ENCODE measurements around the gene CDHR2.

CDHR2 gene

DNA sequence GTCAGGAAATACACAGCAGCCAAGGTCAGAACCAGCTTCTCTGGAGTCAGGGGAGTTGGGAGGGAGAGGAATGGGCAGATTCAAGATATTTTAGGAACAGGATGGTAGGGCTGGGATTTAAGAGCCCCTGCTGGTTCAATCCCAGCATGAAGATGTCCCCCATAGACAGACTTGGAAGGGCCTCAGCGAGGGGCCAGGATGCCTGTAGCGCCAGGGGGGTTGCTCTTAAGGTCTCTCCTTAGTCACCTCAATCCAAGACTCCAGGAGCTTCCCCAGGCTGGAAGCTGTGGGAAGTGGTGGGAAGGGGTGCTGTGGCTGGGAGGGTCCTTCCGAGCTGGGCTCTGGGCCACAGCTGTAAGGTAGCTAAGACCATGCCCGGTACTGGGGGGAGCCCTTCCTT lies 90.1 kb downstream of the CDHR2 start:
- no peak for DNase-seq (ENCODE audit: low spot score)

DNA sequence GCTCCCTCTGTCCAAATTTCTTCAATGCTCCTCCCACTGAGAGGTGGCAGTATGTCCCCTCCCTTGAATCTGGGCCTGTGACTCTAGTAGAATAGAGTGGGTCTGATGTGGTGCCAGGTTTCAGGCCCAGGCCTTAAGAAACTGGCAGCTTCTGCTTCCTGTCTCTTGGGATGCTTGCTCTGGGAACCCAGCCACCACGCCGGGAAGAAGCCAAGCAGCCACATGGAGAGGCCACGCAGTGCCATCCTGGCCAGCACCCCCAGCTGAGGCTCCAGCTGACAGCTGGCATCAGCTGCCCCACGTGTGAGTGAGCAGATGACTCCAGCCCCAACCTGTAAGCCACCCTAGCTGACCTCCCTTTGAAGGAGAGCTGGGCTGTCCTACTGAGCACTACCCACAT lies 90.8 kb downstream of the CDHR2 start:
- DNase-seq (ENCODE audit: low spot score) = no peak

DNA sequence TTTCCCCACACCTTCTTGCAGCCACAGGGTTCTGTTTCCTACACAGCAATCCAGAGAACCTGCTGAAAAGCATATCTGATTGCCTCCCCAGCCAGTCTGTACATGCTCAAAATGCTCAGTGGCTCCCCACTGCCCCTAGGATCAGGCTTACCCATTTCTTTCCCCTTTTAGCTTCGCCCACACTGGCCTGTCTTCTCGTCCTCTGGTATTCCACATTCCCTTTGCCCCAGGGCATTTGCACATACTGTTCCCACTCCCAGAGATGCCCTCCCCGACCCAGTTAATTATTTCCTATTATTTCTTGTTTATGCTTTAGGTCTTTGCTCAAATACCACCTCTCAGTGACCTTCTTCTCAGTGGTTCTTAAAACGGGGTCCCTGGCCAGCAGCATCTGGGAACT lies 91.5 kb downstream of the CDHR2 start:
- DNase-seq (ENCODE audit: low spot score) = no peak

DNA sequence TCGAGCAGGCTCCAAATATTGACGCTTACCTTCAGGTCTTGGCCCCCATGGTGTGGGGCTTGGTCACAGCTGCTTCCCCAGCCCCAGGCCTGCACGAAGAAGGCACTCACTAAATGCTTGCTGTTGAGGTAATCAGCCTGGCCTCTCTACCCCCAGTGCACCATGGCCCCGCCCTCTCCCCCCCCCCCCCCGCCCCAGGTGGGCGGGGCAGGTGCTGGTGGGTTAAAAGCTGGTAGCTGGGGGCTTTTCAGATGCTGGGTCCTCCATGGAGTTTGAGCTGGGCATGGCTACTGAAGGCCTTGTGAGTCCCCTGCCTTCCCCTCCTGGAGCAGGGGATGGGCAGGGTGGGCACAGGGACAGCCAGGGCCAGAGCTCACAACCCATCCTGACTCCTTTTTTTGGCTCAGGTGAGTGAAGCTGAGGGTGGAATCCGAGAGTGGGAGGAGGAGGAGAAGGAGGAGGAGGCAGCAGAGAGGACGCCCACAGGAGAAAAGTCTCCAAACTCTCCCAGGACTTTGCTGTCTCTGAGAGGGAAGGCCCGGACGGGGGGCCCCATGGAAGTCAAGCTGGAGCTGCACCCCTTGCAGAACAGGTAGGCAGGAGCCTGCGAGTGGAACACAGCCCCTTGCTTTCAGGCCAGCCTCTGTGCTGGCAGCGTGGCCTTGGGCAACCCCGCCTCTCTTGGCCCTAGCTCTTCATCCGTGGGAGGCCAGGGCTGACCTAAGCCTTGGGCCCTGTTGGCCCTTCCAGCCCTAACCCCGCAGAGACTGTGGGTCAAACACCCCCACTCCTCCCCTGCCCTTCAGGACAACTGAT lies 93.7 kb downstream of the CDHR2 start:
- no peak for DNase-seq (ENCODE audit: low spot score)

DNA sequence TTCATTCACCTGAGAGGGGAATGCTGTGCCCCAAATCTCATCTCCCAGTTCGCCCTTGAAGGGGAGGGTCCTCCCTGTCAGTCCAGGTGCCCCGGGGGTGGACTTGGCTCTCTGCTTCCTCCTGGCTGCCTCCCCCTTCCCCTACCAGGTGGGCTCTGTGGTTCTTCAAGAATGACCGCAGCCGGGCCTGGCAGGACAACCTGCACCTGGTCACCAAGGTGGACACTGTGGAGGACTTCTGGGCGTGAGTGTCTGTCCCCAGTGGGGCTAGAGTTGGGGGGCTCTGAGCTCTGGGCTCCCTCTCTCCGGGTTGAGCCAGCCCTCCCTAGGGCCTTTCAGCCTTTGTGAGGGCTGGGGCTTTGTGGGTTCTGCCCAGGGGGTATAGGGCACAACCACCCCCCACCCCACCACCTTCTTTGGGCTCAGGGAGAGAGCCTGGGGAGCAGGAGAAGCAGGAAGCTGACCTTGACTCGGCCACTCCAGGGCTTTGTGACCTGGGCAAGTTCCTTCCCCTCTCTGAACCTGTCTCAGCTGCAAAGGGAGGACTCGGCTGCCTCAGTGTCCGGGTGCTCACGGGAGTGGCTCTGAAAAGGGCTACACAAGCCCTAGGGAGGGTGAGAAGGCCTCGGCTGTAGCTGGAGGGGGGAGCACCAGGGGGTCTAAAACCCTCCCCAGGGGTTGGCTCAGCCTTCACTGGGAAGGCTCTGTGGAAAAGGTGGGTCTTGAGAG lies 94.5 kb downstream of the CDHR2 start:
- no peak for DNase-seq (ENCODE audit: low spot score)

DNA sequence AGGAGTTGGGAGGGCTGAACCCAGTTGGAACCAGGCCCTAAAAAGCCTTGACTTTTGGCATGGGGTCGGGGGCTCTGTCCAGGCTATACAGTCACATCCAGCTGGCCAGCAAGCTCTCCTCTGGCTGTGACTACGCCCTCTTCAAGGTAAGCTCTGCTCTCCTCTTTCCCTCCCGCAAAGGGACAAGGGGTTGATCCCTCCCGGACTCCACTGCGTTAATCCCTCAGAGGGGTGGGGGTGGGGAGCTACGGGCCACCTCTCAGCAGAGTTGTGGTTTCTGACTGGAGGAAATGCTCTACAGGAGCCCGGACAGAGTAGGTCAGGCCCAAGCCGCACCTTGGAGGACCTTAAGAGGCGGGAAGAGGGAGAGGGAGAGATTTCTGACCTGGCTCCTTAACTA lies 95.2 kb downstream of the CDHR2 start:
- DNase-seq (ENCODE audit: low spot score) = no peak

DNA sequence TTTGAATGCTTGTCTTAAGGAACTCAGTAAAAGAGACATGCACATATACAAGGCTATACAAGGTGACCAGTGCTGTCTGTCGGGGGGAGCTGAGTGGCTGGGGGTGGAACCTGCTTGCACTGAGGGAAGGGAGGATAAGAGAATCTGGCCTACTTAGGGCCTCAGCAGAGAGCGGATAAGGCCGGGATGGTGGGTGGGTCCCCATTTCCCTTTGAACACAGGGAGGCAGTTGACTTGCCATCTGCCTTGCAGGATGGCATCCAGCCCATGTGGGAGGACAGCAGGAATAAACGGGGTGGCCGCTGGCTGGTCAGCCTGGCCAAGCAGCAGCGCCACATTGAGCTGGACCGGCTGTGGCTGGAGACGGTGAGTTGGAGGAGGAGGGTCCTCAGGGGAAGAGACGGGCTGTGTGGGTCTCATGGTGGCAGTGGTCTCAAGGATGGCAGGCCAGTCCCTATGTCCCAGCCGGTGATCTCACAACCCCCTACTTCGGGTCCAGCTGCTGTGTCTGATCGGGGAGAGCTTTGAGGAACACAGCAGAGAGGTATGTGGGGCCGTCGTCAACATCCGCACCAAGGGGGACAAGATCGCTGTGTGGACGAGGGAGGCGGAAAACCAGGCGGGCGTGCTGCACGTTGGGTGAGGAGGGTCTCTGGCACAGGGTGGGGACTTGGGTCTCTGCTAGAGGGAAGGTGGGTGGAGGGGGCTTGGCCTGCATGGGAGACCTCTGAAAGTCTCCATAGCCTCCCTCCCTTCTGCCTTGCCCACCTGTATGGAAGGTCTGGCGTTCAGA lies 95.9 kb downstream of the CDHR2 start:
- no peak for DNase-seq (ENCODE audit: low spot score)

All from germinal center (tissue), 1 donor.